ENCODE results near the gene SMPD3. TPM values are rescaled to one million over a fixed set of nuclear protein-coding genes. Genes with fewer than 3 reads are reported as not detected.

Gene SMPD3
- total RNA-seq, 1 donor = 0.86 TPM

DNA sequence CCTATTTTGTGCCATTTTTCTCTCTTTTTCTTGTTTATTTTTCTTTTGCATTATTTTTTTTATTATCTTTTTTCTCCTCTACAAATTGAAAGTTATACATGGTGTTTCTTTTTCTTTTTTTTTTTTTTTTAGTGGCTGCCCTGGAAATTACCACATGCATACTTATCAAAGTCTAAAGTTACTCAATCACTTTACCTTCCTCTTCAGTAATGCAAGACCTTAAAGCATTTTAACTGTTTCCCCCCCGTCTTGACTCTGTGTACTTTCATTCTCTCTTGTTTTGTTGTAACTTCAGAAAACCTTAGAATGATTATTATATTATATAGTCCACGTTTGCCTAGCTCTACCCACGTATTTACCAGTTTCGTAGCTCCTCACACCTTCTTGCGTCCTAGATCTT lies 33.3 kb upstream of the SMPD3 start:
- no peak for DNase-seq (ENCODE audit: low read depth)
- TF ChIP-seq, protein P1, sequence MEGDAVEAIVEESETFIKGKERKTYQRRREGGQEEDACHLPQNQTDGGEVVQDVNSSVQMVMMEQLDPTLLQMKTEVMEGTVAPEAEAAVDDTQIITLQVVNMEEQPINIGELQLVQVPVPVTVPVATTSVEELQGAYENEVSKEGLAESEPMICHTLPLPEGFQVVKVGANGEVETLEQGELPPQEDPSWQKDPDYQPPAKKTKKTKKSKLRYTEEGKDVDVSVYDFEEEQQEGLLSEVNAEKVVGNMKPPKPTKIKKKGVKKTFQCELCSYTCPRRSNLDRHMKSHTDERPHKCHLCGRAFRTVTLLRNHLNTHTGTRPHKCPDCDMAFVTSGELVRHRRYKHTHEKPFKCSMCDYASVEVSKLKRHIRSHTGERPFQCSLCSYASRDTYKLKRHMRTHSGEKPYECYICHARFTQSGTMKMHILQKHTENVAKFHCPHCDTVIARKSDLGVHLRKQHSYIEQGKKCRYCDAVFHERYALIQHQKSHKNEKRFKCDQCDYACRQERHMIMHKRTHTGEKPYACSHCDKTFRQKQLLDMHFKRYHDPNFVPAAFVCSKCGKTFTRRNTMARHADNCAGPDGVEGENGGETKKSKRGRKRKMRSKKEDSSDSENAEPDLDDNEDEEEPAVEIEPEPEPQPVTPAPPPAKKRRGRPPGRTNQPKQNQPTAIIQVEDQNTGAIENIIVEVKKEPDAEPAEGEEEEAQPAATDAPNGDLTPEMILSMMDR (IDR thresholded peaks at IDR 0.05; ENCODE audit: insufficient read depth, low read depth, low read length) = no peak
- no peak overlapping the region for H3K4me3 ChIP-seq (ENCODE audit: low read depth, low read length)

DNA sequence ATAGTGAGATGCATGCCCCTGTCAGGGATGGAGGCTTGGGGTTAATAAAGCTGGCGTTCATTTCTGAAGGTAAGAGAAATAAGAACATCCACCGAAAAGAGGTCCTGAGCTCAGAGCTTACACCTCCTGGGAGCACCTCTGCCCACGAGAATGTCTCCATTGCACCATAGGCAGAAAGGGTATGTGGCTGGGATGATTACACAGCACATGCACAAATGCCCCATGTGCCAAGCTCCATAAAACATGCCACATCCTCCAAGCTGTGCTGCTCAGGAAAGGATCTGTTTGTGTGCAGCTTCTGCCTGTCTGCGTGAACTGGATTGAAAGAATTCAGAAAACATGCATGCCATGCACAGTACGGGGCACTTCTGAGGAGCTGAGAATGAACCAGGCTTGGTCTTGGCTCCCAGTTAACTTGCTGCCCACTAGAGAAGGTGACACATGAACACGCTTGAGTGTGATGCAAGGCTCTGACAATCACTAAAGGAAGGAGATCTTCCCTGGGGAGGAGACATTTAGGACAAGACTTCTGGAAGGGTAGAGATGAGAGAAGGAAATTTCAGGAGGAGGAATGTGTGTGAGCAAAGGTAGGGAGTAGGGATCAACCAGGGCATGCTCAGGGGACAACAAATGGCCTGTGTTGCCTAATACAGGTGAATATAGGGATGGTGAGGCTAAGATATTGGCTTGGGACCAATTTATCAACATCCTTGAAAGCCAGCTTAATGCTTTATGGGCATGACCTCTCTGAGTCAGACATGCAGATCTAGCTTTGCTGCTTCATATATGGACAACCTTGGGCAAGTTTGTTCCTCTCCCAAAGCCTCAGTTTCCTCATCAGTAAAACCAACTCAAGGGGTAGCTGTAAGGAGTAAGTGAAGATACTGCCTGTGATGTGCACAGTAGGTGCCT lies 32.0 kb upstream of the SMPD3 start:
- TF ChIP-seq, protein P1 (IDR thresholded peaks at IDR 0.05; ENCODE audit: insufficient read depth, low read depth, low read length) = no peak
- no peak overlapping the region for H3K4me3 ChIP-seq (ENCODE audit: low read depth, low read length)
- no peak for DNase-seq (ENCODE audit: low read depth)

DNA sequence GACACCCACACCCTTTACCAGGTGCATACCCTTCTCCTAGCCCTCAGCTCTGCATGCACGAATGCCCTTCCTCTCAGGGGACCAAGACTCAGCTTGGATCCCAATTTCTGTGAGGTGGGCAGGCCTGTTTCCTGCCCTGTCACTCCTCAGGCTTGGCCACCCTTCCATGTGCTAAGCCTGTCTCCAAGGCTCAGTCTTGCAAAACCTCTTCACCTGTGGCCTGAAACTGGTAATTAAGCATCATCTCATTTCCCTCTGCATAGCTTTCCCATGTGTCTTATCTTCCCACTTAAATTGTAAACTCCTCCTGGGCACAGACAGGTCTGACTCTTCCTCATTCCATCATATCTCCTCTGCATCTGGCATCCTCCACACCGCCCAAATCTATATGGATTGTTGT lies 31.0 kb upstream of the SMPD3 start:
- DNase-seq (ENCODE audit: low read depth) = no peak
- H3K4me3 ChIP-seq (ENCODE audit: low read depth, low read length) = no peak overlapping the region
- TF ChIP-seq, protein P1 (IDR thresholded peaks at IDR 0.05; ENCODE audit: insufficient read depth, low read depth, low read length) = no peak

DNA sequence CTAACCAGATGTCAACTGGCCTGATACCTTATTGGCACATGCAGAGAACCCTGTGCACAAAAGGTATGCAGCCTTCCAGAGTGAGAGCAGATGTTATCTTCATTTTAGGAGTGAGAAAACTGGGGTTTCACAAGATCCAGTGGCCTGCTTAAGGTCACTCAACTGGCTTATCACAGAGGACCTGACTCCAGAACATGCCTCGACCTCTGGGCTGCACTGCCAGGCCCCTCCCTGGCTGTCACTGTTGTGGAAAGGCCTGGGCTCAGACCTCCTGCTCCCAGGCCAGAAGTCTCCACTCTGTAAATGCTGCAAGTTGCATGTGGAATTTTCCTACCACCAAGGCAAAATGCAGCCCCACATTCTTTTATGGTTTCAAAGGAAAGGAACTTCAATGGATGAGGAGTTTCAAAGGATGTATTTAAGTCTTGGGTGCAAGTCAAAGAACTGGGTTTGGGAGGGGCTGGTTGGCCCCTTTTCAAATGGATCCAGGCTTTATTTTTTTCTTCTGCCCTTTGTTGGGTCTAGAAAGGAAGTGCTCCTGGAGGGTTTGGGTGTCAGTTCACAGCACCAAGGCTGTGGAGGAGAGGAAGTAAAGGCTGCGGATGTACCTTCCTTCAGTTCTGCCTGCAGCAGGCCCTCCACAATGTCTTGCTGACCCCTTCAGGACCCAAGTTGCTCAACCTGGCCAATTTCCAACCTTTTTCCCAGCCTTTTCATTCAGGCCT lies 30.4 kb upstream of the SMPD3 start:
- H3K4me3 ChIP-seq (ENCODE audit: low read depth, low read length) = no peak overlapping the region
- DNase-seq (ENCODE audit: low read depth) = no peak
- TF ChIP-seq, protein P1 (IDR thresholded peaks at IDR 0.05; ENCODE audit: insufficient read depth, low read depth, low read length) = no peak

DNA sequence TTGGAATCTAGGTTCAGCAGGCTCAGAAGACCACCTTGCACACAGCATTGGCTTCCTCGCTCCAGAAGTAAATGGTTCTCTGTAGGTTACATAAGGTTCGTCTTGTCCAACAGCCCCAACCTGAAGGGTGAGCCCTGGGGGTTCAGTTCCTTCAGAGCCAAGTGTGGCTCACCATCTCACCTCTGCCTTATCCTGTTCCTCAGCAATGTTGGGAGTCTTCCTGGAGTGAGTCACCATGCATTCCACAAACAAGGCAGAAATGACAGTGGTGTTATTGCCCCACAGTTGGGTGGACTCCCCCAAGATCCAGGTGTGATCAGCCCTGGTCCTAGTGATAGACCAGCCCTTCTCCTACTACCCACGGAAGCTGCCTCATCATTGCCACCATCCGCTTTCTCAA lies 26.8 kb upstream of the SMPD3 start:
- no peak overlapping the region for H3K4me3 ChIP-seq (ENCODE audit: low read depth, low read length)
- DNase-seq (ENCODE audit: low read depth) = no peak
- TF ChIP-seq, protein P1 (IDR thresholded peaks at IDR 0.05; ENCODE audit: insufficient read depth, low read depth, low read length) = no peak

DNA sequence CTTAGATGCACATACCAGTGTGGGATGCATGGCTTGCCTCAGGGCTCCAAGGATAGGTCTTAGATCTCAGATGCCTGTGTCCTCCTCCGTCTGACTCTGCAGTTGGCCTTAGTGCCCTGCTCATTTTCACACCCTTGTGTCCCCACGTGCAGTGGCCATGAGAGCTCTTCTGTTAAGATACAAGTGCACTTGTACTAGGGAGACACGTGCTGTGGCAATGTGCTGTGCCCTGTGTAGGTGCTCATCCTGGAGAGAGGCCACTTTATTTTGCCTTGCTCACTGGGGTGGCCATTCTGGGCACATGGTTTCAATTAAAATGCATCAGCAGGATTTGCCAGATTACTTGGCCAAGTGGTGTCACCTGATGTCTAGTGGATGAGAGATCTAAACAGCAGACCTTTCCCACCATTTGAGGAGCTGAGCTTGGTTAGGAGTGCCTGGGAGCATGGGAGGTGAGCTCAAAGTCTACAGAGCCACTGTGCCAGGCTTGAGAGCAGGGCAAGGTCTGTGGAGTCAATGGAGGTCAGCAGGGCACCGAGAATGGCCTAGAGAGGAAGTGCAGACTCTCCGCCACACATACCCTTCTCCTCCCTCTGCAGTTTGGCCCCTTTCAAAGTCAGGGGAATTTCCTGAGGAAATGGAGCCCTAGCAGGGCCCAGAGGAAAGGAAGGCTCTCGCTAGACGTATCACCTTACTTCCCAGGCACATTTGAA lies 25.2 kb upstream of the SMPD3 start:
- no peak for DNase-seq (ENCODE audit: low read depth)
- TF ChIP-seq, protein P1 (IDR thresholded peaks at IDR 0.05; ENCODE audit: insufficient read depth, low read depth, low read length) = no peak
- H3K4me3 ChIP-seq (ENCODE audit: low read depth, low read length) = no peak overlapping the region
